T-helper 1 cell treated with Interleukin-12 subunit alpha and Interleukin-12 subunit beta and Interleukin-4 antibody, amounts not matched to agents 30 μg/mL and 1 μg/mL, for 36 hours (primary cell): ENCODE data around the gene ALS2.

Experiments used
- H3K27ac Mint-ChIP-seq: one replicate; pipeline ENCODE4 v1.8.0; 2021; ENCODE audit warnings: mild to moderate bottlenecking, mixed read lengths
- H3K27me3 Mint-ChIP-seq: one replicate; pipeline ENCODE4 v1.8.0; 2021; ENCODE audit warnings: low read depth, mixed read lengths
- H3K36me3 Mint-ChIP-seq: one replicate; pipeline ENCODE4 v1.8.0; 2021; ENCODE audit warnings: low read depth, mixed read lengths
- H3K4me1 Mint-ChIP-seq: one replicate; pipeline ENCODE4 v1.8.0; 2021; ENCODE audit warnings: low read depth, mixed read lengths
- H3K4me3 Mint-ChIP-seq: one replicate; pipeline ENCODE4 v1.8.0; 2021; ENCODE audit warnings: mild to moderate bottlenecking, moderate library complexity, mixed read lengths
- H3K9me3 Mint-ChIP-seq: one replicate; pipeline ENCODE4 v1.8.0; 2021; ENCODE audit warnings: mixed read lengths

ALS2 gene

DNA sequence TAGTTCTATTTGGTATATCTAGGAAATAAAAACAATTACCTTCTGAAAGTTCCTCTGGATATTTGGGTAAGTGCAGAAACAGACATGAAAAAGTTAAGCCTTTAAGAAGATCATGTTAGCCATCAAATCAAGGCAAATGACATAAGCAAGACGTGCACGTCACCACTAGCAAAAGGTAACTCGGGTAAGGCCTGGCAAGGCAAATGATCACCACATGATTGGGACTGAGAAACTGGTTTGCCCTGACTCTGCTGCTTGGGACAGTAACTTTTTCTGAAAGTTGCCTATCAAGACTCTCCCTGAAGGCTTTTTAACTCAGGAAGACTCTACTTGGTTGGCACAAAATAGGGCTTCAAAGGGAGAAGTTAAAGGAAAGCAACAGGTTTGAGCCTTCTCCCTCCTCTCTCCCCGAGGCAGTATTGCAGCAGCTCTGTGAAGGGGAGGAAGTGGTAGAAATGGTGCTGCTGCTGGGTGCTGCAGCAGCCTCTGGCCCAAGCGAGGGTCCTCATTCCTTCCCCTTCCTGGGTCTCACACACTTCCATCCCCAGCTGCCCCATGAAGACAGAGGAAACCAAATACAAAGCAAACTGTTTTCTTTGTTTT lies 120.3 kb downstream of the ALS2 start:
- H3K4me3 Mint-ChIP-seq = no peak overlapping the region
- H3K27ac Mint-ChIP-seq = no peak overlapping the region
- no peaks in the 10 kb centered on the region for H3K9me3 Mint-ChIP-seq
- H3K27me3 Mint-ChIP-seq = peaks cover 26% of the 10 kb centered on the region
- no peaks in the 10 kb centered on the region for H3K36me3 Mint-ChIP-seq
- H3K4me1 Mint-ChIP-seq = no peaks in the 10 kb centered on the region

DNA sequence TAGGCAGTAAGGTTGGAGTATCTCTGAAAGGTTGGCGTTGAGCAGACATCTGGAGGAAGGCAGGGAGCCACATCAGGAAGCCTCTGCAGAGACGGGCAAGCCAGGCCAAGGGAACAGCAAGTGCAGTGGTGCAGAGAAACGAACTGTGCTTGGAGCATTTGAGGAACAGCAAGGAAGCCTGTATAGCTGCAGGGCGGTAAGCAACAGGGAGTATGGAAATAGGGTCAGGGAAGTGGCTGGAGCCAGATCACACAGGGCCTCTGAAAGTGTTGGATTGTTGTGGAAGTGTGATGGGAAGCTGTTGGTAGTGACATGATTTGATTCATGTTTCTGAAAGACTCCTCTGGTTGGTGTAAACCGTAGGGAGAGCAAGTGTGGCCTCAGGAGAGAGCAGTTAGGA lies 124.0 kb downstream of the ALS2 start:
- Mint-ChIP-seq H3K27me3 (peaks cover 35% of the 10 kb centered on the region), H3K4me1 (peaks cover 4% of the 10 kb centered on the region), H3K27ac (no peak overlapping the region), H3K9me3 (no peaks in the 10 kb centered on the region), H3K4me3 (no peak overlapping the region), H3K36me3 (no peaks in the 10 kb centered on the region)

DNA sequence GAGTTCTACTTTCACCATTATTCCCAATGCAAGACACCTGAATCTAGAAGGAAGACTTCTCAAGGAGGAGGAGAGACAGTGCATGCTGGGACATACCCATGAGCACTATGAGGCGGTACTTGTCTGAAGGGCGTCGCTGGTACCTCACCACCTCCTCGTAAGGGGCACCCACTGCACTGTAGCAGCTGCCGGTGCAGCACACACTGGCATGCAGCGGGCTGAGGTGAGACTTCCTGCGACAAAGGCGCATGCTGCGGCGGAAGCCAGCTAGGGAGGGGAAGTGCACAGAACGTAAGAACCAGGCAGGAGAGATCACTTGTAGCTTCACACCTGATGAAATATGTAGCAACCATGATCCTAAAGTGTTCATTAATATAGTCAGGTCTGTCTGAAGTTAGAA lies 124.6 kb downstream of the ALS2 start:
- Mint-ChIP-seq H3K27ac (no peak overlapping the region), H3K4me1 (peaks cover 4% of the 10 kb centered on the region), H3K4me3 (no peak overlapping the region), H3K36me3 (no peaks in the 10 kb centered on the region), H3K27me3 (peaks cover 35% of the 10 kb centered on the region), H3K9me3 (no peaks in the 10 kb centered on the region)

DNA sequence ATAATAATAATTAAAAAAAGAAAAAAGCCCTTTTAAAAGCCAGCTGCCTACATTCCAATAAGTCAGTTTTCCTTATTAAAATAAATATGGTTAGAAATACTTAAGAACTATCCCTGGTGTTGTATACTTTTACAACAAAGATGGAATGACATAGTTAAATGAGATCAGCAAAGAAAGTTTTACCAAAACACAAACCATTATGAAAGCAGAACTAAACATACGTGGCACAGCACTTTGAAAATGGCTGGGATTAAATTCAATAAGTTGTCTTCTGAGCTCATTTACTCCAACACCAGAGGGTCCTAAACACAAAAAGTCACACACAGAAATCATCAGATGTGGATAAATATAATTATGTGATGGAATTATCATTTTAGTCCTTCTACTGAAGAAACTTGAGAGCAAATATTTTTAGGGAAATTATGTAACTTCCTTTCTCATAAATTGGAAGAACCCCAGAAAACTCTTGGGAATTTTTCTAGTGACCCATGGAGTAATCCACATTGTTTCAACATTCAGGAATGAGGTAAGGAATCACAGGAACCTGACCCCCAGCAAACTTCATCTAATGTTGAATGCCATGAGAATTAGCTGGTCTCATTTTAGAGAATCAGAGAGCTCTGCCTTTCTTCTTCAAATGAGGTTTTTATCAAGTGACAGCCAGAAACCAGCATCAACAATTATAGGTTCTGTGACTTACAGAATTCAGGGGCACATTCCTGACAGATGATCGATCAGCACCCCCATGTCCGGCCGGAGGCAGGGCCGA lies 125.9 kb downstream of the ALS2 start:
- Mint-ChIP-seq H3K4me1 (peaks cover 4% of the 10 kb centered on the region), H3K9me3 (no peaks in the 10 kb centered on the region), H3K4me3 (no peak overlapping the region), H3K36me3 (no peaks in the 10 kb centered on the region), H3K27me3 (peaks cover 39% of the 10 kb centered on the region), H3K27ac (no peak overlapping the region)

DNA sequence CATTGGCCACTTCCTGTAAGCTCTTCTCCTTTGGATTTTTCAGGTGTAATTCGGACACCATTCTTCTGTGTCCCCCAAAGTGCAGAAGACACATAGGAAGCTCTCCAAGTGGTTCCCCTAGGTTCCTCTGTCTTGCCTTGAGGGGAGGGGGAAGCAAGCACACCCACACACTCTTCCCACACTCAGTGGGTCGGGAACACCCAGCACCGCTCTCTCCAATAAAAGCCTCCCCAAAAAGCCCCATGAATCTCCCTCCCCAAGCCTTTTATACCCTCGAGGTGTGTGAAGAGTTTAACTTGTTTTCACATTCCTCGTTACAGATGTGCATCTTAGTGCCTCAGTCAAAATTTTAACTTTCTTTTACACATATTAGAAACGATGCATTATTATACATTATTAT lies 127.5 kb downstream of the ALS2 start:
- H3K36me3 Mint-ChIP-seq = no peaks in the 10 kb centered on the region
- H3K9me3 Mint-ChIP-seq = no peaks in the 10 kb centered on the region
- H3K27me3 Mint-ChIP-seq = peaks cover 39% of the 10 kb centered on the region
- no peak overlapping the region for H3K4me3 Mint-ChIP-seq
- H3K4me1 Mint-ChIP-seq = peaks cover 4% of the 10 kb centered on the region
- H3K27ac Mint-ChIP-seq = no peak overlapping the region
